Retinal pigment epithelial cell (primary cell): ENCODE measurements around the gene FOXJ3.

Experiments used
- DNase-seq: peaks from one replicate; pipeline ENCODE4 v3.0.0-alpha.2; 2010; ENCODE audit warnings: low read depth
- H3K4me3 ChIP-seq: 2 replicates; pipeline ENCODE4 v1.5.1; 2011; ENCODE audit warnings: mild to moderate bottlenecking, low read length, control low read depth, moderate library complexity
- CTCF ChIP-seq: conservative IDR thresholded peaks from 2 replicates; pipeline ENCODE4 v1.5.1; 2011; ENCODE audit warnings: low read depth, low read length, control low read depth, inconsistent platforms

FOXJ3 gene

GRCh38 chr1:42239041-42239440, 96.0 kb downstream of the FOXJ3 start:
- no peak overlapping the region for H3K4me3 ChIP-seq
- DNase-seq, result no peak
- no peak for TF ChIP-seq CTCF

DNA sequence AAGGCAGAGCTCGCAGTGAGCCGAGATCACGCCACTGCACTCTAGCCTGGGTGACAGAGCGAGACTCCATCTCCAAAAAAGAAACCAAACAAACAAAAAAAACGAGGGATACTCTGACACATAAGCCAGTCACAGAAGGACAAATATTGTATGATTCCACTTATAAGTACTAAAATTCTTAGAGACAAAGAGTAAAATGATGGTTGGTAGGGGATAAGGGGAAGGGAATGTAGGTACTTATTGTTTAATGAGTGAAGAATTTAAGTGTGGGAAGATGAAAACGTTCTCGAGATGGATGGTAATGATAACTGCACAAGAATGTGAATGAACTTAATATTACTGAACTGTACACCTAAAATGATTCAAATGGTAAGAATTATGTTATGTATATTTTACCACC, 103.8 kb downstream of the FOXJ3 start:
- no peak overlapping the region for H3K4me3 ChIP-seq
- DNase-seq, result no peak
- no peak for TF ChIP-seq CTCF

- no peak for TF ChIP-seq CTCF
- DNase-seq, result no peak
- H3K4me3 ChIP-seq, result no peak overlapping the region
Measured at GRCh38 chr1:42228938-42229337, 106.1 kb downstream of the FOXJ3 start.

GRCh38 chr1:42223036-42223435, 112.0 kb downstream of the FOXJ3 start:
- DNase-seq, result no peak
- no peak for TF ChIP-seq CTCF

GRCh38 chr1:42221952-42222606, 113.0 kb downstream of the FOXJ3 start:
- TF ChIP-seq CTCF, result no peak
- H3K4me3 ChIP-seq, result no peak overlapping the region
- DNase-seq, result no peak

More at GRCh38 chr1:42223036-42223435, 112.0 kb downstream of the FOXJ3 start:
- no peak overlapping the region for H3K4me3 ChIP-seq

DNA sequence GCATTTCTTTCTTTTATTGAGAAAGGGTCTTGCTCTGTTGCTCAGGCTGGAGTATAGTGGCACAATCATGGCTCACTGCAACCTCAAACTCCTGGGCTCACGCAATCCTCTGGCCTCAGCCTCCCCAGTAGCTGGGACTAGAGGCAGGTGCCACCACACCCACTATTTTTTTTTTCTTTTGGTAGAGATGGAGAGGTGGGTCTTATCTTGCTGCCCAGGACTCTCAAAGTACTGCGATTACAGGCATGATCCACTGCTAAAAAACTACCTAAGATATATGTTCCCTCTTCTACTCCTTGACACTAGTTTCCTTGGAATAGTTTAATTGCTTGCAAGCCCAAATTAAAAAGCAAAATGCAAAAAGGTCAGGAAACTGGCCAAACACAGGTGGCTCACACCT, 113.6 kb downstream of the FOXJ3 start:
- no peak overlapping the region for H3K4me3 ChIP-seq
- DNase-seq, result no peak
- no peak for TF ChIP-seq CTCF

DNA sequence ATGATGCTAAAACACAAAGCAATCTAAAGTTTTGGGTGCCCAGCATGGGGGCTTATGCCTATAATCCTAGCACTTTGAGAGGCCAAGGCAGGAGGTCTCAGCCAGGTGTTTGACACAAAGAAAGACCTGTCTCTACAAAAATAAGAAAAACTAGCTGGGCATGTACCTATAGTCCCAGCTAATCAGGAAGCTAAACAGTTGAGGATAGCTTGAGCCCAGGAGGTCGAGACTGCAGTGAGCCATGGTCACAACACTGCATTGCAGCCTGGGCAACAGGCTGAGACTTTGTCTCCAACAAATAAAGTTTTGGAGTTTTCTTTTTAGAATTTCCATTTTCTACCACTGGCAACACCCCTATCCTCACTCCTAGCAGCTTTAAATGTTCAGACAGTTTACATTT, 115.4 kb downstream of the FOXJ3 start:
- no peak overlapping the region for H3K4me3 ChIP-seq
- no peak for TF ChIP-seq CTCF
- DNase-seq, result no peak
